ENCODE data around the gene AOC2. TPM values are rescaled to one million over a fixed set of nuclear protein-coding genes. Genes with fewer than 3 reads are reported as not detected.

Gene AOC2
- total and polyA plus RNA-seq, 9 of the 15 experiments (the other 6 are each of a cell fraction or from before 2014, with no cell fraction given): 0.08 to 0.91 (median 0.49) TPM

DNA sequence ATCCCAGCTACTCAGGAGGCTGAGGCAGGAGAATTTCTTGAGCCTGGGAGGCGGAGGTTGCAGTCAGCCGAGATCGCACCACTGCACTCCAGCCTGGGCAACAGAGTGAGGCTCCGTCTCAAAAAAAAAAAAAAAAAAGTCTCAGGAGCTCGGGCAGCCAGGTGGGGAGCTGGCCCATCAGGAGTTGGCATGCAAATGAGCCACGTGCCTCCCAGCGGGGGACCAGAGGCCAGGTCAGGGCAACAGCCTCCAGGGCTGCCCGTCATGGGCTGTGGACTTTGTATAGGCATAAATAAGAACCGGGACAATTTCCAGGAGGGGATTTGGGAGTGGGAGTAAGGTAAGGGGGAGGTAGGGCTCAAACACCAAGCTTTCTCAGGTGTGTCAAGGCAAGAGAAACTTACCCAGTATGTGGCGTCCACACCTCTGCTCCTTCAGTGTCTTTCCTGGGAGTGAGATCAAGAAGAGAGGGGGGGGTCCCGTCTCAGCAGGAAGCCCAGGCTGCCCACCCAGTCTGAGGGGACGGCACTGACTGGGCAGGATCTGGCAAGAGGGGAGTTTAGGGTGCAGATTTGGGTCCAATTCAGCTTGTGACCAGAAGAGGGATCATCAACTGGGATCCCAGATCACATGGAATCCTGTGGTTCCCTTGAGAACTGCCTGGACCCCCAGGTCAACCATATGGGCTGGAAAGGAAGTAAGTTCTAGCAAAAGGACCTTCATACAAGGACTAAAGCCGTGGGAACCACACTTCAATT is 33.9 kb downstream of the AOC2 start:
- peak; percentile 57 for TF ChIP-seq BHLHE40 (IDR thresholded peaks at IDR 0.05; ENCODE audit: low read length)
- TF ChIP-seq NELFE (IDR thresholded peaks at IDR 0.05; ENCODE audit: insufficient read depth, insufficient read length): no peak
- 0 out of 6 replicates have a peak, but pooled peaks of 1 of the 3 experiments have one; percentile 14 for TF ChIP-seq CTCF (IDR thresholded peaks at IDR 0.05 in 2 of 3, conservative IDR thresholded peaks at IDR 0.05 in 1 of 3; ENCODE audit: insufficient read depth in 2 of 3, low read depth in 1 of 3, low read length in 3 of 3)
- FAIRE-seq (no peak), DNase-seq (ENCODE audit: extremely low read depth in 1 of 4, low spot score in 3 of 4) (no peak), ATAC-seq (peak; percentile 42; the same call in 2 of the 3 replicates)
- in situ Hi-C loops (cut with MboI) (no loop called here), intact Hi-C loops (cut with micrococcal nuclease) (no loop called here)
- H3K9me3 ChIP-seq (replicated peaks; ENCODE audit: control insufficient read depth, insufficient read depth, low read depth, low read length): no peaks in the 10 kb centered on the region
- H2AFZ ChIP-seq (ENCODE audit: low read depth, low read length): peak overlapping the region; percentile 8; the same call in 1 of the 2 replicates
- no peak overlapping the region for H3K4me3 ChIP-seq
- H3K4me2 ChIP-seq (ENCODE audit: insufficient read depth, low read length): no peak overlapping the region
- ChIA-PET CTCF (ENCODE audit: low intra/inter-chr PET ratio) (interaction anchor here (0.7 kb wide), 2 partner anchors 59 to 255 kb away, joined by 3 to 4 read pairs; no protein-coding TSS in a partner anchor), POLR2A (interaction anchor here (0.6 kb wide), 1 partner anchor 72 kb away, joined by 3 read pairs; no protein-coding TSS in a partner anchor)
- no peaks in the 10 kb centered on the region for H3K9me1 ChIP-seq (ENCODE audit: control insufficient read depth, insufficient read depth, low read length)
- no peaks in the 10 kb centered on the region for H3K36me3 ChIP-seq (ENCODE audit: control insufficient read depth, insufficient read depth, low read length)
- WGBS (ENCODE audit: insufficient coverage, low coverage, missing lambda C conversion rate): 2% methylated on average over 11 of the region's 13 CpGs
- H3K79me2 ChIP-seq (ENCODE audit: control insufficient read depth, insufficient read depth, low read length): no peaks in the 10 kb centered on the region
- no peak overlapping the region for H3K27ac ChIP-seq (ENCODE audit: extremely low read depth, low read depth, low read length)
- H3K27me3 ChIP-seq (ENCODE audit: control insufficient read depth in 2 of 2, insufficient read depth in 2 of 2, low read length in 2 of 2): peaks cover 9 to 18% of the 10 kb centered on the region in 2 experiments; a peak in 4 of 5 replicates
- peak overlapping the region in 1 of 2 experiments; percentile 79; a peak in 1 of 4 replicates for H3K9ac ChIP-seq (ENCODE audit: insufficient read depth in 1 of 2, low read depth in 2 of 2, low read length in 2 of 2)
- H3K4me1 ChIP-seq (replicated peaks in 1 of 2; ENCODE audit: control insufficient read depth in 2 of 2, insufficient read depth in 2 of 2, low read length in 2 of 2): peaks cover 2 to 17% of the 10 kb centered on the region in 2 experiments; a peak in 2 of 5 replicates
- no peaks in the 10 kb centered on the region for H4K20me1 ChIP-seq (replicated peaks; ENCODE audit: control insufficient read depth, insufficient read depth, low read length)
- BruUV-seq (replicated peaks): no TSS peak
